Stimulated activated CD4-positive, alpha-beta T cell treated with anti-CD3 and anti-CD28 coated beads, Interleukin-2, amount 100 ng/mL, for 24 hours (primary cell): ENCODE measurements around the gene FBRSL1.
"Not testable (repeated sequence)": the region's sequence is repeated elsewhere in the genome, so short reads cannot be mapped to it uniquely, and the experiment has no call there.

Source experiments
- DNase-seq, 2 donors: peaks; one replicate each; pipeline ENCODE4 v3.0.0-alpha.2; 2020

FBRSL1 gene

DNA sequence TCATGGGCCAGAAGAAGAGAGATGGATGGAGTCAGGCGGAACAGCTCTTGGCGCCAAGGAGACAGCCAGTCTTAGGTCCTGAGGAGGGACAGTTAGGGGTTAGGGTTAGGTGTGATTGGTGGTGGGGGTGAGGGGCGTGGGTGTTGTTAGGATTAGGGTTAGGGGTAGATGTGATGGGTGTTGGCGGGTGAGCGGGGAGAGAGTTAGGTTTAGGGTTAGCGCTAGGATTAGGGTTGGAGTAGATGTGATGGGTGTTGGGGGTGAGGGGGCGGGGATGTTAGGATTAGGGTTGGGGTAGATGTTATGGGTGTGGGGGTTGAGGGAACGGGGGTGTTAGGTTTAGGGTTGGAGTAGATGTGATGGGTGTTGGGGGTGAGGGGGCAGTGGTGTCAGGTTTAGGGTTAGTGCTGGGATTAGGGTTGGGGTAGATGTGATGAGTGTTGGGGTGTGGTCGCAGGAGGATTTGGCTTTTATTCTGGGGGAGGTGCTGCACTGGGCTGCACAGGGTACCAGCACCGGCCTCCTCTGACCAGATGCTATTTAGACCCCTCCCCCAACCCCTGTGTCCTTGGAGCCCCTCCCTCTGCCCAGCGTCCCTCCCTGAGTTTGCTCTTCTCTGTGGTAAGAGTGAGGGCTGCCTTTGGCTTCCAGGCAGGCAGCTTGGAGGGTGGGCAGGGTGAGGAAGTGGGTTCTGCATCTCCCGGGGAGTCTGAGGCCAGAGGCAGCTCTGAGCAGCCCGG is 35.6 kb upstream of the FBRSL1 start:
- DNase-seq = no peak

DNA sequence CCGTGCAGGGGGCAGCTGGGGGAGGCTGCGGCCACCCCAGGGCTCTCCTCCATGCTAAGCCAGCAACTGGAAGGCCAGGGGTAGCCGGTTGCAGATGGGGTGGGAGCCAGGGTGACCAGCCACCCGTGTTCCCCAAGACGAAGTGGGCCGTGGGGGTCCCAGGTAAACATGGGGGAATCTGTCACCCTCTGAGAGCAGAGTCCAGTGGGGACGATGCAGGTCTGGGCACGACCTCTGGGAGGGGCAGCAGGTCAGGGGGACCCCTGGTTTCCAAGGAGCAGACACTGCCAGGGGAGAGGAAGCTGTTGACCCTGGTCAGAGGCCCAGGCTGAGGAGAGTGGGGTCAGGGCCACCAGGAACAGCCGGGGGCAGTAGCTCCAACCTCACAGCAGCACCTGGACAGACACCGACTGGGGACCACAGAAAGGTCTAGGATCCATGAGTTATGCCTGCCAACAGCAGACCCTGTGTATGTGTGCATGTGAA is 35.0 kb upstream of the FBRSL1 start:
- DNase-seq = no peak

DNA sequence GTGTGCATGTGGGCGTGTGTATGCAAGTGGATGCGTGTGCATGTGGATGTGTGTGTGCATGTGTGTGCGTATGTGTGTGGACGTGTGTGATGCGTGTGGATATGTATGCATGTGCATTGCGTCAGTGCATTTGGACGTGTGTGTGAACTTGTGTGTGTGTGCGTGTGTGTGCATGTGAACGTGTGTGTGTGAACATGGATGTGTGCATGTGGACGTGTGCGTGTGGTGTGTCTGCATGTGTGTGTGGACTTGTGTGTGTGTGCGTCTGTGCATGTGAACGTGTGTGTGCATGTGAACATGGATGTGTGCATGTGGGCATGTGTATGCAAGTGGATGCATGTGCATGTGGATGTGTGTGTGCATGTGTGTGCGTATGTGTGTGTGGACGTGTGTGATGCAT is 34.4 kb upstream of the FBRSL1 start:
- no peak for DNase-seq

DNA sequence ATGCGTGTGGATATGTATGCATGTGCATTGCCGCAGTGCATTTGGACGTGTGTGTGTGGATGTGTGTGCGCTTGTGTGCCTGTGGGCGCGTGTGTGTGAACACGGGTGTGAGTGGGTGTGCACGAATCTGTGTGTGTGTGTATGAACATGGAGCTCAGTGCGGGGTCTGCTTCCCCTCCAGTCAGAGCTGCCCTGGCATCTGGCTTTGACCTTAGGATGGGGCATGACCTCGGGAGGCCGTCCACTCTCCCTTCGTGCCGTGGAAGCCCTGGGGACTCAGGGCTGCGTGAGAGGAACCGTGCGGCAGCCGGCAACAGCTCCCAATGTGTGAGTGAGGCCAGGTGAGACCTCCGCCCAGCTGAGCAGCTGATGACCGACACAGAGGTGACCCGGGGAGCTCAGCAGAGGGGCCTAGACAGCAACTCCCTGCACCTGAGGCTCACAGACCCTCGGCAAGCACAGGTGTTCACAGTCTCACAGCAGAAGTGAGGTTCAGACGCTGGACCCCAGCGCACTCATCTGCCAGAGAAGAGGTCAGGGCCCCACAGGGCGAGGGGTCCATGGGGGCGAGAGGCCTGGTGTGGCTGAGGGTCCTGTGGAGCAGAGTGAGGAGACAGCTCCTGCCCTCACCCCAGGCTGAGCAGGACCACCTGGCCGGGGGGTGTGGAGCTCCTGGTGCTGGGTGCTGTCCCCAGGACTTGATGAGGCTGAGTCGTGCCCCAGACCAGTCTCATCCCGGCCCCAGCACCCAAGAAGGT is 33.6 kb upstream of the FBRSL1 start:
- DNase-seq = no peak

DNA sequence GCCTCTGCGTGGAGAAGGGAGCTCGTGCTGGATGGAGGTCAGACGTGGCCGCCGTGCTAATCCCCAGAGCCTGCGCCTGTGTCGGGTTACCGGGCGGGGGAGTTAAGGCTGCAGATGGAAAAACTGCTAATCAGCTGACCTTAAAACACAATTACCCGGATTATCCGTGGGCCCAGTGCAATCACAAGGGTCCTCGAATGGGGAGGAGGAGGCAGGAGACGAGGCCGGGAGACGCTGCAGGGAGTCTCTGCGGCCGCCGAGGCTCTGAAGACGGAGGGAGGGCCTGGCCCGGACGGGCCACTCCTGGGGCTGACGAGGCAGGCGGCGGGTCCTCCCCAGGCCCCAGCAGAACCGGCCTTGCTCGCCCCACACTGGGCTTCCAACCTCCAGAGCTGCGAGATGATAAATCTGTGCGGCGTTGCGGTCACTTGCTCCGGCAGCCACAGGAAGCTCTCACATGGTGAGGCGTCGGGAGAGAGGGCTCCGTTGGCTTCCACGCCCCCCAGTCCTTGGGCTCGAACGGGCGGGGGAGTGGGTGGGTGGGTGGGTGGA is 32.9 kb upstream of the FBRSL1 start:
- no peak for DNase-seq

DNA sequence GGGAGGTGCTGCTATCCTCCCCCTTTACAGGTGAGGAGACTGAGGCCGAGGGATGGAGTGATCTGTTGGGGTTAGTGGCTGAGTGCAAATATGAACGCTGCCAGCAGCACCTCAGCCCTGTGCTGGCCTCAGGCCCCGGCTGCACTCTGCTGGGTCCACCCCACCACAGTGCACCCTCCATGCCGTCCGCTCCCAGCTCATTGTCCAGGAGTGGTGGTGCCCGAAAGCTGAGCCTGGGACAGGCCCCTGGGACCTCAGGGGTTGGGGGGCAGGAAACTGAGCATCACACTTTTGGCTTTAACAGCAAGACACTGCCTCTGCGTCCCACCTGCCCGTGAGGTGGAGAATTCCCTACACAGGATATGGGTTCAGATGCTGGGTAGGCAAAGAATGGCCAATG is 31.5 kb upstream of the FBRSL1 start:
- DNase-seq = no peak

DNA sequence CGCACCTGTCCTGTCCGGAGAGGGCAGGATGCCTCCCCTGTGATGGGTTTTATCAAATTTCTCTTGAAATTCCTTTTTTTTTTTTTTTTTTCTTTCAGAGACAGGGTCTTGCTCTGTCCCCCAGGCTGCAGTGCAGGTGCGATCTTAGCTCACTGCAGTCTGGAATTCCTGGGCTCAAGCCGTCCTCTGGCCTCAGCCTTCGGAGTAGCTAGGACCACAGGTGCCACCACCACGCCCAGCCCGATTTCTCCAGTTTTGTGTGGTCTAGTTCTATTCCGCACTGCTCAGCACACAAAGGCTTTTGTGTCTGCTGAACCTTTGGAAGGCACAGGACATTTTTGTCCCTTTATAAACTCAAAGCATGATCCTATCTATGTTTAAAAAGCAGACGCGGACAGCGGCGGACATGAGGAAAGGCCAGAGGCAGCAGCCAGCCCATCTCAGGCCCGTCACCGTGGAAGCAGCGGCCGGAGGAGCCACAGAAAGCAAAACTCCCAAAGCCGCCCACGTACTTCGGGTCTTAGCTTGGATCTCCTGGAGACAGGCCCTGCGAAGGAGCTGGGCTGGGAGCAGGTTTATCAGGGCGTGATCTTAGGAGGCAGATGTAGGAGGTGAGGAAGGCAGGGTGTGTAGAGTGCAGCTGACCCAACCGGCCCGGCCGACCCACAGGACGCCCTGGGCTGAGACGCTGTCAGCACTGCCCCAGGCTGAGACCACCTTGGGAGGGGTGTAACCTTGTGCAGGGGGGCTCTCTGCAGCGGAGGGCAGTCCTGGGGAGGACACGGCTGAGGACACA is 30.9 kb upstream of the FBRSL1 start:
- no peak for DNase-seq

DNA sequence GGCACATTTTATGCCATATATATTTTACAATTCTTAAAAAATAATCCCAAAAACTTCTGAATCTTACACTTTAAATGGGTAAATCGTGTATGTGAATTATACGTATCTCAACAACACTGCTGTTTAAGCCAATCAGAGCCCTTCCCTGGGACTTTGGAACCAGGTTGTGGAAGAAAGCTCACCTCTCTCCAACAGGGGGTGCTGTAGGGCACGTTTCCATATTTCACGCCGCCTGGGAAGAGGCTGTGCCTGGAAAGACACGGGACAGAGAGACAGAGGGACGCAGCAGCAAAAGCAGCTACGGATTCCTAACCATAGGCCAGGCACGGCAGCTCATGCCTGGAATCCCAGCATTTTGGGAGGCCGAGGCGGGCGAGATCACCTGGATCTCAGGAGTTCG is 29.4 kb upstream of the FBRSL1 start:
- no peak for DNase-seq

DNA sequence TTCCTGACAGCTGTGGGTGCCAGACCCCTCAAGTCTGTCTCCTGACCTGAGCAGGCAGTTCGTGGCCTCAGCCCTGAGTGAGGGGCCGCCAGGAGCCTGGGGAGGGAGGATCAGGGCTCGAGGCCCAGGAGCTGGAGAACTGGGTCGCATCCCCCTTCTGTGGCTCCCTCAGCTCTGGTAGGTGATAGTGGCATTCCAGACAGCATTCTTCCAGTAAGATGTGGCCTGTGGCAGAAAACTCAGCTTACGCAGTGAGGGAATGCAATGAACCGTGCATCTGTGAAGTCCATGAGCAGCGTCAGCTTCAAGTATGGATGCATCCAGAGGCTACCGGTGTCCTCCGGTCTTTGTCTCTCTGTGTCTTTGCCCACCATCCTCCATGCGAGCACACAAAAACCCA is 28.4 kb upstream of the FBRSL1 start:
- DNase-seq = no peak

DNA sequence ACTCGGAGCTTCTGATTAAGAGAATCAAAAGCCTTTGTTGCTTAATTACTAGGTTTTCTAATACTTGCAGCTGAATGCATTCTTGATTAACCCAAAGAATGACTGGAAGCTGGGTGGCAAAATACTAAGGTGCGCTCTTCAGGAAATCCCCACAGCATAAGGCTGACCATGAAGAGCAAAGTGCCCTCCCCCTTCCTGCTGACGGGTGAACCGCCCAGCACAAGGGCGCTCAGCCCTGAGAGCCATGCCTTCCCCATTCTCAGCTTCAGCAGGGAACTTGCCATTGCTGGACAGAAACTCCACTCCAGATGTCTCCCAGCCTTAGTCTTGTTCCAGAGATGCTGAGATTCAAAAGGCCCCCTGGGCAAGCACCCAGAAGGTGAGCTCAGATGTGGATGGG is 27.2 kb upstream of the FBRSL1 start:
- DNase-seq = no peak

DNA sequence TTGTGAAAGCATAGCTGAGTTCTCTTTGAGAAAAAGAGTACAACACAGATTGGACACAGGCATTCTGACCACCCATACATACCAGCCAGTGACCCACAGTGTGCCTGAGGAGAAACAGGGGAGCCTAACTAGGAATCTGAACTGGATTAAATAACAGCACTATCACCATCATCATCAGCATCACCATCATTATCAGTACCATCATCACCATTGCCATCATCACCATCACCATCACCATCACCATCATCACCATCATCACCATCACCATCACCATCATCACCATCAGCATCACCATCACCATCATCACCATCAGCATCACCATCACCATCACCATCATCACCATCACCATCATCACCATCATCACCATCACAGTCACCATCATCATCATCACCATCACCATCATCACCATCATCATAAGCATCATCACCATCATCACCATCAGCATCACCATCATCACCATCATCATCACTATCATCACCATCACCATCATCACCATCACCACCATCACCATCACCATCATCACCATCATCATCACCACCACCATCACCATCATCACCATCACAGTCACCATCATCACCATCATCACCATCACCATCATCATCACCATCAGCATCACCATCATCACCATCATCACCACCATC is 26.5 kb upstream of the FBRSL1 start:
- DNase-seq = not testable (repeated sequence)

DNA sequence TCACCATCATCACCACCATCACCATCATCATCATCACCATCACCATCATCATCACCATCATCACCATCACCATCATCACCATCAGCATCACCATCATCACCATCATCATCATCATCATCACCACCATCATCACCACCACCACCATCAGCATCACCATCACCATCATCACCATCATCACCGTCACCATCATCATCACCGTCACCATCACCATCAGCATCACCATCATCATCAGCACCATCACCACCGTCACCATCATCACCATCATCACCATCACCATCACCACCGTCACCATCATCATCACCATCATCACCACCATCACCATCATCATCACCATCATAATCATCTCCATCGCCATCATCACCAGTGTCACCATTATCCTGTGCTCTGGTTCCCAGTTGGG is 25.6 kb upstream of the FBRSL1 start:
- not testable (repeated sequence) for DNase-seq

DNA sequence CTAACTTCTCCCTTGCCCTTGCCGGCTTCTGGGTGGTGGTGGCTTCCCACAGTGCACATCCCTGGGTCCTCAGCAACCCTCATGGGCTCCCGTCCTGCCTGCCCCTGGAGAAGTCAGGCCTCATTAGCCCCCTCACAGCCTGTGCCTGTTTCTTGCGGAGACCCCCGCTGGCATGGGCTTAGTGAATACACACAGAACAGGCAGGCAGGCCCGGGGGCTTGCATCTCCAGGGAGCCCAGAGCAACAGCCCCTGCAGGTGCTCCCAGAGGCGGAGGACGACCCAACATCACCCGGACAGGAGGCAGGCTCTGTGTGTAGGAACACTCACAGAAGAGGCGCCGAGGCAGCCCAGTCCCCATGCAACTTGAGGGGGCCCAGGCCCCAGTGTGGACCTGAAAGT is 25.1 kb upstream of the FBRSL1 start:
- DNase-seq = no peak

DNA sequence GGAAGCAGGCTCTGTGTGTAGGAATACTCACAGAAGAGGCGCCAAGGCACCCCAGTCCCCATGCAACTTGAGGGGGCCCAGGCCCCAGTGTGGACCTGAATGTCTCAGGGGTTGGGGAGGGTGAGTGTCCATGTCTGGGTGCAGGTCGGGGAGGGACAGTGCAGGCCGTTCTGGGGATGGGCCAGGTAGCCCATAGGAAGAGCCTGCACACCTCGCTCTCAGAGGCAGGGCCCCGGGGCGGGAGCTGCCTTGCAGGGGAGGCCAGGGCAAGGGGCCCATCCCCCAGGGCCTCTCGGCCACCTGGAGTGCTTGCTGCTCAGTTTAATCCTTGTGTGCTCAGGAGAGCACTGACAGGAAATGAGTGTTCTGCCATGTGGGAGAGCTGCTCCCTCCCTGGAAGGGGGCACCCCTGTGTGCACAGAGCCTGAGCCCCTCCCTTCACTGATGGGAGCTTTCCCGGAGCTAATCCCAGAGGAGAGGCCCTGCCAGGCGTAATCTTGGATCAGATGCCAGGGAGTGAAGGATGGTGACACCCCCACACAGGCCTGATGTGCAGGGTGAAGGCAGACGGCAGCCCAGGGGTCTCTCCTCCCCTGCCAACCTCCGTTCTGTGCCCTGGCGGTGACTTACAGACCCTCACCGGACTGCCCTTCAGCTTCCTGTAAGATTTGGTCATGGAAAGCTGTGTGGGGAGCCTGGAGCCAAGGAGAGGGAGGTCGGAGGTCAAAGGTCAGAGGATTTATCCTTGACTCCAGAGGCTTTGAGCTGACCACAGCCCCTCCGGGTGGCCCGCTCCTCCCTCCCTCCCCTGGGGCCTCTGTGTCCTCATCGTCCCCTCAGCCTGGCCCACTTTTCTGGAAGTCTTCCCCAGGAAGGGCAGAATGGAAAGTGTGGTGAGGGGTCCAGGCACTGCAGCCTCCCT is 24.4 kb upstream of the FBRSL1 start:
- no peak for DNase-seq

DNA sequence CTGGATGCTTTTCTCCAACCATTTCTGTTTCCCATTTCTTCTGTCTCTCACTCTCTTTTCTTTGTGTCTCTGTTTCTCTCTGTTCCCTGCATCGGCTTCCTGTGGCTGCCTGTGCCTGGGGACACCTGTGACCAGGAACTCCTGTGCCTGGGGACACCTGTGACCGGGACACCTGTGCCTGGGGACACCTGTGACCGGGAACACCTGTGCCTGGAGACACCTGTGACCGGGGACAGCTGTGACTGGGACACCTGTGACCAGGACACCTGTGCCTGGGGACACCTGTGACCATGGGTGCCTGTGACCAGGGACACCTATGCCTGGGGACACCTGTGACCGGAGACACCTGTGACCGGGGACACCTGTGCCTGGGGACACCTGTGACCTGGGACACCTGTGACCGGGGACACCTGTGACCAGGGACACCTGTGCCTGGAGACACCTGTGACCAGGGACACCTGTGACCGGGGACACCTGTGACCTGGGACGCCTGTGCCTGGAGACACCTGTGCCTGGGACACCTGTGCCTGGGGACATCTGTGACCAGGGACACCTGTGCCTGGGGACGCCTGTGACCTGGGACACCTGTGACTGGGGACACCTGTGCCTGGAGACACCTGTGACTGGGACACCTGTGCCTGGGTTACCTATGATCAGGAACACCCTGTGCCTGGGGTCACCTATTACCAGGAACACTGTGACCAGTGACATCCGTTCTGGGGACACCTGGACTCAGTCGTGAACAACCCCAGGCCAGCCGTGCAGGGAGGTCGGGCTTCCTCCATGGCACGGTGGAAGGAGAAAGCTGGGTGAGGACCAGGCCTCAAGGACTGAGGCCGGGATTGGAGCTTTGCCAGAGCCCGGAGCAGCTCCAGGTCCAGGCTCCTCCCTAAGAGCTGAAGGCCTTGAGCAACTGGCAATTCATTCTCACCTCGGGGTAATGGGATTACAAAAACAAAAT is 23.4 kb upstream of the FBRSL1 start:
- DNase-seq = no peak

DNA sequence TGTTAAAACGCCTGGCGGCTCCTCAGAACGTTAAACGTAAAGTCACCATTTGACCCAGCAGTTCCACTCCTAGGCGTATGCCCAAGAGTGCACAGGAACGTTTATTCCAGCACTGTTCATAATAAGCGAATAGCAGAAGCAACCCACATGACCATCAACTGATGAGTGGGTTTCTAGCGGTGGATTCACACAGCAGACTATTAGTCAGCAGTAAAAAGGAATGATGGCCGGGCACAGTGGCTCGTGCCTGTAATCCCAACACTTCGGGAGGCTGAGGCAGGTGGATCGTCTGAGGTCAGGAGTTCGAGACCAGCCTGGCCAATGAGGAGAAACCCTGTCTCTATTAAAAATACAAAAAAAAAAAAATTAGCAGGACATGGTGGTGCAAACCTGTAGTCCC is 22.4 kb upstream of the FBRSL1 start:
- DNase-seq = no peak

DNA sequence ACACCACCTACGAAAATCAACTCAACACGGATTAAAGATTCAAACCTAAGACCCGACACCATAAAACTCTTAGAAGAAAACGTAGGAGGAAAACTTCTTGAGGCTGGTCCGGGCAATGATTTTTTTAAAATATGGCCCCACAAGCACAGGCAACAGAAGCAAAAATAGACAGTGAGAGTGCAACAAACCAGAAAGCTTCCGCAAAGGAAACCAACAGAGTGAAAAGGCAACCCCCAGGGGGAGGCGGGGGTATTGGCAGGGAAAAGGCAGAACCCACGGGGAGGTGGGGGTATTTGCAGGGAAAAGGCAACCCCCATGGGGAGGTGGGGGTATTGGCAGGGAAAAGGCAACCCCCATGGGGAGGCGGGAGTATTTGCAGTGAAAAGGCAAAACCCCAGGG is 20.5 kb upstream of the FBRSL1 start:
- DNase-seq = no peak

DNA sequence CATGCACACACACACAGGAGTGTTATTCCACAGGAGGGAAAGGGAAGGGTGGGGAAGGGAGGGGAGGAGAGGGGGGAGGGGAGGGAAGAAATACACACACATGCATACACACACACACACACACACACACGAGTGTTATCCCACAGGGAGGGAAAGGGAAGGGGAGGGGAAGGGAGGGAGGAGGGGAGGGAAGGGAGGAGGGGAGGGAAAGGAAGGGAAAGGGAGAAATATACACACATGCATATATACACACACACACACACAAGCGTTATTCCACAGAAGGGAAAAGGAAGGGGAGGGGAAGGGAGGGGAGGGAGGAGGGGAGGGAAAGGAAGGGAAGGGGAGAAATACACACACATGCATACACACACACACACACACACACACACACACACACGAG is 19.6 kb upstream of the FBRSL1 start:
- DNase-seq = no peak

DNA sequence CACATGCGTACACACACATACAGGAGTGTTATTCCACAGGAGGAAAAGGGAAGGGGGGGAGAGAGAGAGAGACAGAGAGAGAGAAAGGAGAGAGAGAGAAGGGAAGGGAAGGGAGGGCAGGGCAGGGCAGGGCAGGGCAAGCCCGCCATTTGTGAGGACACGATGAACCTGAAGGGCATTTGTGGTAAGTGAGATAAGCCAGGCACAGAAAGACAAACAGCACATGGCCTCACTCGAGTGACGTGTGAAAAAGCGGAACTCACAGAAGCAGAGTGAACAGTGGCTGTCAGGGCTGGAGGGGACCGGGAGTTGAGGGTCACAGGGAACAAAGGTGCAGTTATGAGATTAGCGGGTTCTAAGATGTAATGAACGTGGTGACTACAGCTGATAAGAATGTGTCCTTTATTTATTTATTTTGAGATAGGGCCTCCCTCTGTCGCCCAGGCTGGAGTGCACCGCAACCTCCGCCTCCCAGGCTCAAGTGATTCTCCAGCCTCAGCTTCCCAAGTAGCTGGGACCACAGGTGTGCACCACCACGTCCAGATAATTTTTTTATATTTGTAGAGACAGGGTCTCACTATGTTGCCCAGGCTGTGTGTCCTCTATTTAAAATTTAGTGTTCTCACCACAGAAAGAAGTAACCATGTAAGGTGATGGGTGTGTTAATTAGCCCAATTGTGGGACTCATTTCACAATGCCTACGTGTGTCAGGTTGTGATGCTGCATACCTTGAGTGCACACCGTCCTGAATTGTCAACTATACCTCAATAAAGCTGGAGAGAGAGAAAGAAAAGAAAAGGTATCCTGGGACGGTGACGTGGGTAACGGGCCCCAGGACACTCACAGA is 18.7 kb upstream of the FBRSL1 start:
- no peak for DNase-seq

DNA sequence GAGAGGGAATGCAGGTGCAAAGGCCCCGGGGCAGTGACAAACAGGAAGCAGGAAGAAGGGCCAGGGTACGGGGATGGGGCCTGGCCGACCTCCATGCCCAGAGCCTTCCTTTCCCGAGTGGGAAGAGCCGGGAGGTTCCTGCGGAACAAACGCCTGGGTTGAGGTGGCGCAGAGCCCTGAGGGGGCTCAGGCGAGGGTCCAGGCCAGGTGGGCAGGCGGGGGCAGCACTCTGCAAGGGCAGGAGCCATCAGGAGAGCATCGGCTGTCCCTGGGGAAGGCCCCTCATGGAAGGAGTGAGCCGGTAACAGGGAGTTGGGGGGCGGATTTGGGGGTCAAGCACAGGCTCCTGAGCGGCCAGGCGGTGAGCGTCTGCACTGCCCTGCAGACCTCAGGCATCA is 18.1 kb upstream of the FBRSL1 start:
- DNase-seq = no peak
